ENCODE results near the gene MSLN. TPM values are rescaled to one million over a fixed set of nuclear protein-coding genes. Genes with fewer than 3 reads are reported as not detected.

MSLN gene
- total and polyA plus RNA-seq, 9 of the 15 experiments (the other 6 are each of a cell fraction or from before 2014, with no cell fraction given): not detected

GRCh38 chr16:788399-789126, 28.0 kb downstream of the MSLN start, which contains the start of gene CHTF18 (continued):
- TF ChIP-seq ZNF395 (CRISPR knock-in tag; IDR thresholded peaks at IDR 0.05) (no peak), SP2 (IDR thresholded peaks at IDR 0.05; ENCODE audit: extremely low read depth, low read depth, low read length, poor library complexity, severe bottlenecking) (peak; percentile 56), NR2C2 (CRISPR knock-in tag; IDR thresholded peaks at IDR 0.05) (0 out of 2 replicates have a peak, but pooled peaks have one; percentile 45), NR2C2 (tag; IDR thresholded peaks at IDR 0.05) (no peak), THAP12 (CRISPR knock-in tag; IDR thresholded peaks at IDR 0.05) (0 out of 2 replicates have a peak, but pooled peaks have one; percentile 46), STAT5B (CRISPR knock-in tag; IDR thresholded peaks at IDR 0.05) (no peak), PHF20 (IDR thresholded peaks at IDR 0.05; ENCODE audit: partially characterized antibody) (peak; percentile 48), SPI1 (IDR thresholded peaks at IDR 0.05; ENCODE audit: borderline replicate concordance, low read depth, low read length) (no peak), ETV5 (CRISPR knock-in tag; IDR thresholded peaks at IDR 0.05; ENCODE audit: low read depth) (peak; percentile 18; the same call in 1 of the 2 replicates), CCNT2 (IDR thresholded peaks at IDR 0.05; ENCODE audit: borderline replicate concordance, extremely low read depth, insufficient read length, low read depth, low read length) (peak; percentile 45), ZFP30 (CRISPR knock-in tag; IDR thresholded peaks at IDR 0.05; ENCODE audit: borderline replicate concordance) (no peak), NR2C1 (IDR thresholded peaks at IDR 0.05) (no peak), NR2C1 (tag; IDR thresholded peaks at IDR 0.05) (no peak), SAP30 (IDR thresholded peaks at IDR 0.05; ENCODE audit: borderline replicate concordance, insufficient read depth, low read depth, low read length, poor library complexity, severe bottlenecking) (peak; percentile 93), ZNF696 (CRISPR knock-in tag; conservative IDR thresholded peaks at IDR 0.05) (no peak), ZNF76 (CRISPR knock-in tag; IDR thresholded peaks at IDR 0.05; ENCODE audit: borderline replicate concordance) (no peak), MLLT1 (IDR thresholded peaks at IDR 0.05) (peak in 1 of 2 experiments; percentile 86; a peak in 2 of 4 replicates)
